Mesenchymal stem cell (in vitro differentiated cells and primary cell): ENCODE data around the gene ETNPPL.

ENCODE experiments used
- DNase-seq: peaks from one replicate; pipeline ENCODE4 v3.0.0-alpha.2; 2013
- H2AFZ ChIP-seq: one replicate; pipeline ENCODE4 v1.6.1; 2013; ENCODE audit warnings: low read depth, mild to moderate bottlenecking, control low read depth, inconsistent platforms, low read length, moderate library complexity
- H2AK5ac ChIP-seq: 2 replicates; pipeline ENCODE4 v1.6.1; 2013; ENCODE audit warnings: low read length, moderate library complexity, mild to moderate bottlenecking, inconsistent platforms; ENCODE audit not compliant: severe bottlenecking
- H2BK120ac ChIP-seq: one replicate; pipeline ENCODE4 v1.6.1; 2013; ENCODE audit warnings: low read depth, mild to moderate bottlenecking, inconsistent platforms, low read length, moderate library complexity
- H2BK12ac ChIP-seq, 2 experiments: one replicate each; pipeline ENCODE4 v1.6.1; 2013; ENCODE audit warnings: inconsistent platforms in 2 of 2, low read length in 2 of 2, mild to moderate bottlenecking in 2 of 2, moderate library complexity in 2 of 2, control low read depth in 1 of 2
- H2BK15ac ChIP-seq: one replicate; pipeline ENCODE4 v1.6.1; 2013; ENCODE audit warnings: mild to moderate bottlenecking, low read depth, inconsistent platforms; ENCODE audit not compliant: poor library complexity, severe bottlenecking
- H2BK5ac ChIP-seq: 2 replicates; pipeline ENCODE4 v1.6.1; 2013; ENCODE audit warnings: low read depth, mild to moderate bottlenecking, low read length, control low read depth, inconsistent platforms; ENCODE audit not compliant: poor library complexity, severe bottlenecking
- H3K14ac ChIP-seq, 2 experiments: one replicate each; pipeline ENCODE4 v1.6.1; 2013; ENCODE audit warnings: inconsistent platforms in 2 of 2, low read length in 2 of 2, control low read depth in 1 of 2, mild to moderate bottlenecking in 1 of 2, moderate library complexity in 1 of 2
- H3K18ac ChIP-seq, 2 experiments: one replicate each; pipeline ENCODE4 v1.6.1; 2013; ENCODE audit warnings: inconsistent platforms in 2 of 2, low read length in 2 of 2, control low read depth in 1 of 2, low read depth in 1 of 2, mild to moderate bottlenecking in 1 of 2
- H3K23ac ChIP-seq, 2 experiments: one replicate each; pipeline ENCODE4 v1.6.1; 2013; ENCODE audit warnings: inconsistent platforms in 2 of 2, low read length in 2 of 2, mild to moderate bottlenecking in 2 of 2, moderate library complexity in 2 of 2, control low read depth in 1 of 2
- H3K27ac ChIP-seq: 2 replicates; pipeline ENCODE4 v1.5.1; 2013; ENCODE audit warnings: mild to moderate bottlenecking, moderate library complexity, low read length, control low read depth, inconsistent platforms; ENCODE audit not compliant: poor library complexity, severe bottlenecking
- H3K27me3 ChIP-seq, 2 experiments: 2 replicates each; pipeline versions ENCODE4 v1.6.1 to v1.7.0; 2013; ENCODE audit warnings: low read length in 2 of 2, mild to moderate bottlenecking in 2 of 2, moderate library complexity in 2 of 2, control low read depth in 1 of 2, inconsistent platforms in 1 of 2; ENCODE audit not compliant: control insufficient read depth in 1 of 2, insufficient read depth in 1 of 2
- H3K36me3 ChIP-seq, 2 experiments: 2 replicates each; pipeline versions ENCODE4 v1.6.1 to v1.7.0; 2013; ENCODE audit warnings: low read length in 2 of 2, control low read depth in 1 of 2, inconsistent platforms in 1 of 2, low read depth in 1 of 2, mild to moderate bottlenecking in 1 of 2; ENCODE audit not compliant: insufficient read depth in 2 of 2, control insufficient read depth in 1 of 2
- H3K4ac ChIP-seq, 2 experiments: one replicate each; pipeline ENCODE4 v1.6.1; 2013; ENCODE audit warnings: inconsistent platforms in 2 of 2, low read length in 2 of 2, mild to moderate bottlenecking in 2 of 2, moderate library complexity in 2 of 2, control low read depth in 1 of 2, low read depth in 1 of 2
- H3K4me1 ChIP-seq: 2 replicates; pipeline ENCODE4 v1.6.1; 2013; ENCODE audit warnings: low read depth, low read length, control low read depth; ENCODE audit not compliant: control insufficient read depth, insufficient read depth
- H3K4me2 ChIP-seq: 2 replicates; pipeline ENCODE4 v1.6.1; 2013; ENCODE audit warnings: low read length, mild to moderate bottlenecking, inconsistent platforms; ENCODE audit not compliant: poor library complexity, severe bottlenecking
- H3K4me3 ChIP-seq, 2 experiments: 2 replicates each; pipeline versions ENCODE4 v1.5.1 to v1.7.0; 2013; ENCODE audit warnings: low read length in 2 of 2, mild to moderate bottlenecking in 2 of 2, control low read depth in 1 of 2, low read depth in 1 of 2; ENCODE audit not compliant: insufficient read depth in 1 of 2
- H3K79me1 ChIP-seq: replicated peaks from 2 replicates; pipeline ENCODE4 v1.6.1; 2013; ENCODE audit warnings: mild to moderate bottlenecking, control low read depth, low read length, inconsistent platforms; ENCODE audit not compliant: poor library complexity, severe bottlenecking
- H3K9ac ChIP-seq: 2 replicates; pipeline ENCODE4 v1.7.0; 2013; ENCODE audit warnings: mild to moderate bottlenecking, low read length, moderate library complexity
- H3K9me3 ChIP-seq: 2 replicates; pipeline ENCODE4 v1.7.0; 2013; ENCODE audit warnings: mild to moderate bottlenecking, low read length; ENCODE audit not compliant: control insufficient read depth
- H4K8ac ChIP-seq: one replicate; pipeline ENCODE4 v1.6.1; 2013; ENCODE audit warnings: inconsistent platforms, mild to moderate bottlenecking, low read length, moderate library complexity
- H4K91ac ChIP-seq: one replicate; pipeline ENCODE4 v1.6.1; 2013; ENCODE audit warnings: mild to moderate bottlenecking, low read length, inconsistent platforms
- WGBS: methylation state at CpG from one replicate; pipeline ENCODE4 v1.1.7; 2013; ENCODE audit warnings: mixed read lengths; 5-methylcytosine and 5-hydroxymethylcytosine counted together

ETNPPL gene

DNA sequence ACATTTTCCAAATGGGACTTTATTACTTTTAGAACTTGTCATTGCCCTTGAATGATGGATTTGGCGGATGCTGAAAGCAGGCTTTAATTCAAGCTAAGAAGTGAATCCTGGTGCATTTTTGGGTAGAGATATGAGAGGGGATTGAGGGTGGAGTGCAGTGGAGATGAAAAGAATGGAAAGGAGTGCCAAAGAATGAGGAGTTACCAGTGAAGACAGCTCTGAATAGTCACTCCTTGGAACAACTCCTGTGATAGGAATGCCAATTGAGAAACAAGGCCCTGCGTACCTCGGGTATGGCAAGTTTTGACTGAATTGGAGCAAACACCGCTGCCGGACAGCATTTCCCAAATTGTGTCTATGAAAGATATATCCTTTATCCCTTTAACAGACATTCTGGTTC, 36.5 kb upstream of the ETNPPL start:
- no peak overlapping the region for H3K14ac ChIP-seq
- no peak overlapping the region for H2BK120ac ChIP-seq
- no peak overlapping the region for H3K23ac ChIP-seq
- H4K8ac ChIP-seq = no peak overlapping the region
- H3K18ac ChIP-seq = no peak overlapping the region
- H3K9me3 ChIP-seq = no peaks in the 10 kb centered on the region
- no peak overlapping the region for H3K4me3 ChIP-seq
- no peaks in the 10 kb centered on the region for H3K36me3 ChIP-seq
- no peaks in the 10 kb centered on the region for H3K27me3 ChIP-seq
- H3K4me2 ChIP-seq = no peak overlapping the region
- H2BK15ac ChIP-seq = no peak overlapping the region
- H2AK5ac ChIP-seq = no peak overlapping the region
- no peak overlapping the region for H4K91ac ChIP-seq
- no peak overlapping the region for H2BK12ac ChIP-seq
- no peaks in the 10 kb centered on the region for H3K4me1 ChIP-seq
- H3K27ac ChIP-seq = no peak overlapping the region
- WGBS = 94% methylated on average over 5 of the region's 5 CpGs
- H2BK5ac ChIP-seq = no peak overlapping the region
- no peak overlapping the region for H2AFZ ChIP-seq
- no peak overlapping the region for H3K9ac ChIP-seq
- H3K79me1 ChIP-seq = no peaks in the 10 kb centered on the region
- H3K4ac ChIP-seq = no peak overlapping the region
- no peak for DNase-seq

DNA sequence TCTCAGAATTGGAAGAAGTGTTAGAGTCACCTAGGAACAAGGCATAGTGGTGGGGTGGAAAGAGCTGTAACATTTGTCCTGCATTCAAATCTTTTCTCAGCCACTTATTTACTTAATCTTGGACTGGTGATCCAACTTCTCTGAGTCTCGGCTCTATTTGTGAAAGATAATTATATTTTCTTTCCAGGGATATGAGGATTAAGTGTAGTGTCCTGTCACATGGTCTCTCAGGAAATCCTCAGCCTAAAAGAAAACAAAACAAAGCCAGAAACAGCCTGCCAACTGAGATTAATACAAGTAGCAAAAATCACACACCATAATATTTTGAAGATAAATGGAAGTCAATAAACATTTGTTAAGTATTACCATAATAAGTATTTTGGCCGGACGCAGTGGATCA, 33.3 kb upstream of the ETNPPL start:
- no peak overlapping the region for H2BK120ac ChIP-seq
- WGBS = 75% methylated on average over 2 of the region's 3 CpGs
- H3K9me3 ChIP-seq = no peaks in the 10 kb centered on the region
- no peak overlapping the region for H3K4ac ChIP-seq
- no peaks in the 10 kb centered on the region for H3K79me1 ChIP-seq
- no peaks in the 10 kb centered on the region for H3K36me3 ChIP-seq
- H3K27ac ChIP-seq = no peak overlapping the region
- no peak overlapping the region for H4K91ac ChIP-seq
- H2BK15ac ChIP-seq = no peak overlapping the region
- H2BK5ac ChIP-seq = no peak overlapping the region
- no peak overlapping the region for H2AK5ac ChIP-seq
- H3K18ac ChIP-seq = no peak overlapping the region
- no peak overlapping the region for H3K14ac ChIP-seq
- H4K8ac ChIP-seq = no peak overlapping the region
- no peak overlapping the region for H2AFZ ChIP-seq
- no peaks in the 10 kb centered on the region for H3K4me1 ChIP-seq
- no peak overlapping the region for H3K23ac ChIP-seq
- H3K4me3 ChIP-seq = no peak overlapping the region
- no peaks in the 10 kb centered on the region for H3K27me3 ChIP-seq
- no peak overlapping the region for H2BK12ac ChIP-seq
- H3K9ac ChIP-seq = no peak overlapping the region
- peak; percentile 13 for DNase-seq
- no peak overlapping the region for H3K4me2 ChIP-seq

DNA sequence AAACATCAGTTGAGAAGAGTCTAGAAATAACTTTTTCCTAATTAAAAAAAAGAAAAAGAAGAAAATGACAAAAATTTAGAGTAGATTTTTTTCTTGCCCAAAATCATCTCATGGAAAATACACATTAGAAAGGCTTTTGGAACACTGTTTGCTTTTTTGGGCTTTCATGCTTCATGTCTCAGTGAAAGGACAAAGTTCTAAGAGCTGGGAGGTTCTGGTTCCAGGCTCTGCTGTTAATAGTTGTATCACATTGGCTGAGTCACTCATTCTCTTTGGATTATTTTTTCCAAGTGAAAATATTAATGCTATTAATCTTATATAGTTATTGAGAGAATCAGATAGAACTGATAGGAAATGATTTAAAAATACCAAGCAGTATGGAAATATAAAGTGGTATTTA, 32.9 kb upstream of the ETNPPL start:
- no peak overlapping the region for H3K23ac ChIP-seq
- no peak overlapping the region for H3K9ac ChIP-seq
- H4K8ac ChIP-seq = no peak overlapping the region
- no peak overlapping the region for H3K27ac ChIP-seq
- no peak overlapping the region for H3K14ac ChIP-seq
- no peaks in the 10 kb centered on the region for H3K4me1 ChIP-seq
- H2BK15ac ChIP-seq = no peak overlapping the region
- no peaks in the 10 kb centered on the region for H3K9me3 ChIP-seq
- H3K4me2 ChIP-seq = no peak overlapping the region
- no peak overlapping the region for H3K18ac ChIP-seq
- H3K36me3 ChIP-seq = no peaks in the 10 kb centered on the region
- H4K91ac ChIP-seq = no peak overlapping the region
- H3K4ac ChIP-seq = no peak overlapping the region
- H2AFZ ChIP-seq = no peak overlapping the region
- no peaks in the 10 kb centered on the region for H3K79me1 ChIP-seq
- no peaks in the 10 kb centered on the region for H3K27me3 ChIP-seq
- H2BK12ac ChIP-seq = no peak overlapping the region
- no peak overlapping the region for H2BK120ac ChIP-seq
- no peak for DNase-seq
- H2BK5ac ChIP-seq = no peak overlapping the region
- no peak overlapping the region for H2AK5ac ChIP-seq
- no peak overlapping the region for H3K4me3 ChIP-seq

DNA sequence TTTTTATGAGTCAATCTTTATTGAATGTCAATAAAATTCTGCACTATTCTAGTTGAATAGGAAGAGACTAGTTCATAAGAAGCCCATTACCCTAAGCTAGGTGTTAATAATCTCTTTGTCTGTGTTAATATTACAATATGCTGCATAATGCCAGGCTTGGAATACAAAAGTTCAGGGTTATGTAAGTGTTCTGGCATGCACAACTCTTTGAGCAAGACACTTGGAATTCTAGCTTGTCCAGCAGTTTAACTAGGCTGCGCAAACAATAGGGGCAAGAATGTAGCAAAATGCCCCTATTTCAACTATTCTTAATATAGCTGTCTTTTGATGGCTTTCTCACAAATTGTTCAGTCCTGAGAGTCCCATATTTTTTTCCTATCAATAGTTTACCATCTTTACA, 31.3 kb upstream of the ETNPPL start:
- H3K9me3 ChIP-seq = no peaks in the 10 kb centered on the region
- no peak overlapping the region for H4K8ac ChIP-seq
- H3K18ac ChIP-seq = no peak overlapping the region
- H2BK120ac ChIP-seq = no peak overlapping the region
- no peak overlapping the region for H3K23ac ChIP-seq
- H3K27me3 ChIP-seq = no peaks in the 10 kb centered on the region
- H3K4ac ChIP-seq = no peak overlapping the region
- no peak overlapping the region for H4K91ac ChIP-seq
- peak overlapping the region; percentile 75 for H3K27ac ChIP-seq
- no peak overlapping the region for H2BK12ac ChIP-seq
- H2BK15ac ChIP-seq = no peak overlapping the region
- no peak overlapping the region for H3K4me3 ChIP-seq
- H3K14ac ChIP-seq = no peak overlapping the region
- no peaks in the 10 kb centered on the region for H3K4me1 ChIP-seq
- H2AK5ac ChIP-seq = no peak overlapping the region
- H3K9ac ChIP-seq = no peak overlapping the region
- no peak overlapping the region for H2AFZ ChIP-seq
- H3K36me3 ChIP-seq = no peaks in the 10 kb centered on the region
- peak overlapping the region; percentile 21 for H3K4me2 ChIP-seq
- no peaks in the 10 kb centered on the region for H3K79me1 ChIP-seq
- DNase-seq = peak; percentile 3
- WGBS = 64% methylated on average over 1 of the region's 1 CpG
- H2BK5ac ChIP-seq = peak overlapping the region; percentile 31
